Amniotic epithelial cell (primary cell): ENCODE measurements around the gene CCDC186.
A peak's percentile ranks its signal among the peaks of the same experiment; 100 is the strongest.

ENCODE experiments used
- DNase-seq: peaks from one replicate; pipeline ENCODE4 v3.0.0-alpha.2; 2010; ENCODE audit warnings: low read depth

Gene CCDC186

DNA sequence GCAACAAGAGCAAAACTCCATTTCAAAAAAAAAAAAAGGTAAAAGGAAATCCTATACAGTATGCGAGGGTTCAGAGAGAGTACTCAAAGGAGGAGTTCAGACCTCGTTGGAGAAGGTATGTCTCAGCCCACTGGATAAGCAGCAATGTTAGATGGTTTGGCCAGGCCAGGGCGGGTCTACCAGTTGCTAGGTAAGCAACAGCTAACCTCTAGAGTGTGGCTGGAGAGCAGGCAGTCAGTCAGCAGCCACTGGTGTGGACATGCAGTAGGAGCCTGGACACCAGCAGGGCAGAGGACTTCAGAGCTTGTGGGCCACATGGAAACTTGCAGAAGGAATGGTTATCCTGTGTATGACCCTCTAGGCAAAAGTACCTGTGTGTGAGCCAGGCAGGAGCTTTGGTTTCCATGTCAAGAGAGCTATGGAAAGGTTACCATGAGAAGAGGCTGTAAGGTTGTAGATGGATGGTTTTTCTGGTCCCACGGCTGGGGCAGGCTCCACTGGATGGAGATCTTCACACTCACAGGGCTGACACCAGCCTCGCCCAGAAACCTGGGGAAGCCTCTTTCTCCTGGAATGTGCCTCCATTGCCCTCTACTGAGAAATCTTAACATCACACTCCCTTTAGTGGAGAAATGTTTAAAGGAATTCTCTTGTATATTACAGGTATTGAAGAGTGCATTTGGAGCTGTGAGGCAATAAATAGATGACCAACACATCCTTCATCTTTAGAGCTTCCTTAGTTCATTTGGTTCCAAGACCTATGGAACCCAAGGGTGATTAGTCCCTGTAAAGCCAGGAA, 63.6 kb downstream of the CCDC186 start:
- DNase-seq = no peak

DNA sequence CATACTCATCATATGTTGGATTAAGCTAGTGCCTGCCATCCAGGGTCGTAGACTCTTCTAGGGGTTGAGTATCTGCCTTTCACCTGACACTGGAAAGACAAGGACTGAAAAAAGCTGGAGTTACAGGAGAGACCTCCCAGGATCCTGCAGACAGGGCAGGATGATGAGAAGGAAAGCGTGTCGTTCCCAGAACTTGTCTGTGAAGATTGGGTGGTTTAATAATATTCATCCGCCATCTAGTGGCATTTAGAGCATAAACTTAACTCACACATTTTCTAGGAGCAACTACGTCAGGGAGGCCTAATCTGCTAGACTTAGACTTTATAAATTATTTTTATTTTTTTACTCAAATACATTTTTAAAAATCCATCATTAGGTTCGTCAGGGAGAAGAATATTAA, 70.7 kb downstream of the CCDC186 start:
- peak; percentile 72 for DNase-seq

DNA sequence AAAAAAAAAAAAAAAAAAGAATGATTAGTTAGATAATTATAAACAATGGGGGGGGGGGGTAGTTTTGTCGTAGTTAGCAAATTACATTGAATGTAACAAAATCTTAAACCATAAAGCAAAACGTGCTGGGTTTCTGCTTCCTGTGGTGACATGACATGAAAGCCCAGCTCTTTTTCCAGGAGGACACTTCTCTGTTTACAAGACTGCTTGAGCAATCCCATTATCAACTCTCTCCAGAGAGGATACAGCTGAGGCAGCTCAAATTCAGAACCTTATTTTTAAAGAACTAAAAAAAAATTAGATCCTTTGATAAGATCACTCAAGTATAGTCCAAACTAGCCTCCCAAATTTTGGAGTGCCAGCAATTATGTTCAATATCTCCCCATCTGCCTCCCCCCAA, 71.7 kb downstream of the CCDC186 start:
- no peak for DNase-seq

DNA sequence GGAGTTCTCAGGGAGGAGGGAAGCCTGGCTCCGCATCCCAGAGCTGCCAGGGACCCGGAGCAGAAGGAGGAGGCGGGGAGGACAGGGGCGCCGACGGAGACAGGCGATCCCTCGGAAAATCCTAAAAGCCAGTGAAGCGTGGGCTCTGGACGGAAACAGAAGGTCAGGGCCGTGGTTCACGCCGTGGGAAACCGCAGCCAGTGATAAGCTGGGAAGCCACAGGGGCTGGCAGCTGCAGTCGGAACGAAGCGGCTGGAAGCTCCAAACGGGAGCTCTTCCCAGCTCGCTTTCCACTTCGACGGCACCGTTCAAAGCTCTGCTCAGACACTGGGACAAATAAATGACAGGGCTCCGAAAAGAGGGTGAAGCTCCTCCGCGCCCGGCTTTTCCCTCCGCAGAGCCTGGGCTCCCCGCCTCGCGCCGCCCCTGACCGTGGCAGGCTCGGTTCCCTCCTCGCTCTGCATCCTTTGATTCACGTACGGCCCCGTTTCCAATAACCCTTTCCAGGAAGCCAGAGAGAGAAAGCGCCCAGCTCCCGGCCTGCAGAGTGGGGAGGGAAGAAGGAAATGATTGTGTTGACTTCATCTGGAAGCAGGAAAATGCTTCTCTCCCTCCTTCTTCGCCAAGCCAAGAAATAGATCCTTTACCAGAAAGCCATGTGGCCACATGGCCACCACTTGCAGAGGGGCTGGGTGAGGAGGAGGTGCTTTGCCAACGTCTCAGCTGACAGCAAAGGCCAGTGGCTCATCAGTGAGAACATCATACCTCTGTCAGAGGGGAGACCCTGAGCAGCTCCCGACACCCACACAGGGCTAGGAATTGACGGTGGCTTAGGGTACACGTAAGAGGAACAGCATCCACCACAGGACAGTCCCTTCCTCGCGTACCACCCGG, 72.9 kb downstream of the CCDC186 start:
- DNase-seq = peak; percentile 66

DNA sequence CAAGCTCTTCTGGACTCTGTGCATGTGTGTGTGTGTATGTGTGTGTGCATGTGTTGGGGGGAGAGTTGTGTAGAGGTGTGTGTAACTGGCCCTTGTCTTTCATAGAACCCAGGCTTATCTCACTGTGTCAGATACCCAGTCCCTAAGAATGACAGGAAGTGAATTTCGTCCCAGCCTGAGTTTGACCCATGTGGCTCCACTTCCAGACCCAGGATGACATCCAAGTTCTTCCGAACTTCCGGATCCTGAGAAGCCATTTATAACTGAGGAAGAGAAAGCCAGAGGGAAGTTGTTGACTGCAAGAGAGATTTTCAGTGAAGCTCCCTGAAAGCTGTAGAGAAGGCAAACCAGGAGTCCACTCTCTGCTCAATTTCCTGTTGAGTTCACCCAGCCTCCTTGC, 77.1 kb downstream of the CCDC186 start:
- DNase-seq = no peak

DNA sequence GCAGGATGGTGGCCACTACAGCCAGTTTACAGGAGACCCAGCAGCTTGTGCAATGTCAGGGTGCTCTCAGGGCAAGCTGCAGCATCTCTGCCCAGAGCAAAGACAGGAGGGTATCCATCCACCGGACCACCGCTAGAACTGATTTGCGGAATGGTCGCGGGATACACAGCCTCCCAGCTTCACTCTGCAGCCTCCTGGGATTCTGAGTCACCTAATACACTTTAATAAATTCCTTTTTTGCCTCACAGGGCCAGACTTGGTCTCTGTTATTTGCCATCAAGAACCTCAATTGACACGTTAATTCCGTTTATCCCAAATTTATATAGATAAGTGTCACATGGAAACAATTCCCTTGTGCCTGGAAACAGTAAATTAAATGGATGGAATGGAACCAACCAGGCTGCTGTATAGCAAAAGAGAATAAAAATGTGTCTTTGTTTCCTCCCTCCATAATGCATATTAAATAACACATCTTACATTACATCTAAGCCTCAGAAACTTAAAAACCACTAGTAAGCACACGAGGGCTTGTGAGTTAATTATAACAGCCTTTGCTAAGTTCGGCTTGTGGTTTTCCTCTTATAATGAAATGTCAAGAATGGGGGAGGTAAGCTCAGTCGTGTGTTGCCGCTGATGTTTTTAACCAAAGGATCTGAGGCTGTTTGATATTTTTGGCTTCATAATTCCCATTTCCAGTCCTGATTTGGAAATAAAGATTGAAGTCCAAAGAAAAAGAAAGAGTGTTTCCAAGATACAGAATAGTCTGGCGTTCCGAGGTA, 78.3 kb downstream of the CCDC186 start:
- no peak for DNase-seq

DNA sequence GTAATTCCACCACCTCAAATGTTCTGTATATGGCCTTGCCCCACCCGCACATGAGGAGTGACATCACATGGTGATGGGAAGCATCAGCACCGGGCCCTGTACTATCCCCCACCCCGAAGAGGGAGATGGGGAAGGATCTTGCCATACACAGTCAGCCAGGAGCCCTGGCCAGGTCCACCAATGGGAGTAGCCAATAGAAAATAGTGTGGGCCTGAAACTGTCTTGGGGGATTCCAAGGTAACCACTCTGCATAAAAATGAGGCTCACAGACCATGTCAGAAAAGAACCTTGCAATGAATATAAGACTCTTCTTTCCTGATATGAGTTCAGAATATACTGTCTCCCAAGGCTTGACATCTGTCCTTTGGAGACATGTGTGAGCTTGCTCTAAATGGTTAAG, 79.2 kb downstream of the CCDC186 start:
- no peak for DNase-seq

DNA sequence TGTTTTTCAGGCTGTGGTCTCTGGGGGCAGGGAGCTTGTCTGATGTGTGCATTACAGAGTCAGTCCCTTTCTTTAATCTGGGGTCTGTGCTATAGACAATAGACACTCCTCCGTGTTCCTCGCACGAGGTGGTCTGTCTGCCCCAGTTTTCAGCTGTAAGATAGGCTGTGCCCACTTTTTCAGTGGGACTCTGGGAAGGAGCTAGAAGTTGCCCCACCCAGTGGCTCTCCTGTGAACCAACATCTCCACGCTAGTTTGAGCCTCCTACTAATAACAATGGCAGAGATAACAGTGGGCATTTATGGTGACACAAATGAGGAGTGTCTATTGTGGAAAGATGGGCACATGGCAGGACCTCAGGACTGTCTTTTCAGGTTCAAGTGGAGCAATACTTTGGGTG, 86.3 kb downstream of the CCDC186 start:
- DNase-seq = no peak

DNA sequence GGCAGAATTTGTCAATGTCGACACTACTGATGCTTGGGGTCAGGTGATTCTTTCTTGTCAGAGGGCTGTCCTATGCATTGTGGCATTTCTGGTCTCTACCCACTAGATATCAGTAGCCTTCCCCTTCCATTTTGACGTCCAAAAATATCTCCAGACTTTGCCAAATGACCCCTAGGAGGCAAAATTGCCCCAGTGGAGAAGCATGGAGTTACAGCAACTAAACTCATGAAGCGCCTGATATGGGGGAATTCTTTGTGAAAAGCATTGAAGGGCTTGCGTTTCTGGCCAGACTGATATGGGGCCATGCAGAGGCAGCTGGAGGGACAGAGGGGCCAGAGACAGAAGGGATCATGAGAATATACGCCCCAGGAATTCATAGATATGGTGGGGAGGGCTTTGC, 86.7 kb downstream of the CCDC186 start:
- DNase-seq = no peak

DNA sequence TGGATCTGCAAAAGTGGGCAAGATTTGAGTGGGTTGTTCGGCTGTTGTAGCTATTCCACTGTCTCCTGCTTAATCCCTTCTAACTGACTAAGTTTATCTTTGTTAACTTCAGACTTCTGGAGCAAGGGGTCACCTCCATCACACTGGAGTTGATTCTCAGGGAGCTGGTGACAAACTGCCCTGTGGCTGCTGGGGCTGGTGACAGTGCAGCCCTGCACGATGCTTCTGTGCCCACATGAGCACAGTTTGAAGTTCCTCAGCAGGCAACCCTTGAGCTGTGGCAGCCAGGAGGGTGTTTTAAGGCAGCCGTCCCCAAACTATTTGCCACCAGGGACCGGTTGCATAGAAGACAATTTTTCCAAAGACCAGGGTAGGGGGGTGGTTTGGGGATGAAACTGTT, 89.8 kb downstream of the CCDC186 start:
- DNase-seq = no peak

DNA sequence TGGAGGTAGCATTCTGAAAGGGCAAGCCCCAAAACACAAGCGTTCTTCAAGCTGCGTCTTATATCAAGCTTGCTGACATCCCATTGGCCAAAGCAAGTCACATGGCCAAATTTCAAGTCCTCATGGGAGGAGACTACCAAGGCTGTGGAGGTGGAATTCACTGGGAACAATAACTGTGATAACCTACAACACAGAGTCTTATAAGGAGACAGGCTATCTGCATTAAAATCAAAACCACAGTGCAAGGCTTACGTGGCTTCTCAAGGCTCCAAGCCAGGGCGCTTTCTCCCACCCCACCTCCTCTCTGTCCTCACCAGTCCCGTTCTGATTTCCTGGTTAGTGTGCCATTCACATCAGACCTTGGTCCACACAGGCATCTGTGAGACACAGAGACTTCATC, 91.0 kb downstream of the CCDC186 start:
- no peak for DNase-seq

DNA sequence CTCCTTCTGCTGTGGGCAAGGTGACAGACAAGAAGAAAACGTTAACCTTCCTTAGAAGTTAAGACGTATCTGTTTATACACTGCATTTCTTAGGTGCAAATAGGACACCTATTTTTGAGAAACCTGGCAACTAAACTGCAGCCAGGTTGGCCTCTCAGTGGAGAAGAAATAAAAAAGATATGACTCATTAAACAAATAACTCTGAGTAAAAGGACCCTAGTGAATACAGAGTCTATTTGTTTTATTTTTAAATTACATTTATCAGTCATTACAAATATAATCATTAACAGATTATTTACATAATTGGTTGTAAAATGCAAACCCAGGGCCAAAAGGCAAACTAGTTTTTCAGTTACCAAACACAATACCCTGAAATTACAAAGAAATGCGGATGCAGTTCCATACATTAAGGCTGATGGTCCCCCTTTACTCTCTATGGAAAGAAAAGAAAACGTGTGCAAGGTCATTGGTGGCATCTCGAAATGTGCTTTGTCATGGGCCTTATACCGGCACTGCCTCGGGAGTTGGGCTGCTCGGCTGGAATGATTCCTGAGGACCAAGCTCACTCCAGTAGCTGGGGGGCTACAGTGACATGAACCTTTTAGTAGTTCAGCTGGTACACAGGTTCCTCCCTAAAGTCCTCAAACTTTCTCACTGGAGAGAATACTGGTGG, 92.0 kb downstream of the CCDC186 start:
- DNase-seq = no peak

DNA sequence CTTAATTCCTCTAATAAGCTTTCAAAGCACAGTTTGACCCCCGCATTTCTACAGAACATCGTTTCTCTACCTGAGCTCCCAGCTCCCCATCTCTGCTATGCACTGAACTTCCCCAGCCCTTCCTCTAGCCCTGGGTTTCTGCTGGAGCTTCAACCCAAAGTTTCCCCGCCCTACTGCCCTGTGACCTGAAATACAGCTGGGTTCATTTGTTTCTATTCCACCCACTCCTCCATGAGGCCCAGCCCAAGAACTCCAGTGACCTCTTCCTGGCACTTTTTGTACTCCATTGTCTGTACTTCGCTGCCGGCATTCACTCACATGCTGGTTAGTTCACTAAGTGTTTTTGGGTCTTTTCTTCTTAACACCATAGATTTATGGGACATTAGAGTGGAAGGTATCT, 94.6 kb downstream of the CCDC186 start:
- no peak for DNase-seq

DNA sequence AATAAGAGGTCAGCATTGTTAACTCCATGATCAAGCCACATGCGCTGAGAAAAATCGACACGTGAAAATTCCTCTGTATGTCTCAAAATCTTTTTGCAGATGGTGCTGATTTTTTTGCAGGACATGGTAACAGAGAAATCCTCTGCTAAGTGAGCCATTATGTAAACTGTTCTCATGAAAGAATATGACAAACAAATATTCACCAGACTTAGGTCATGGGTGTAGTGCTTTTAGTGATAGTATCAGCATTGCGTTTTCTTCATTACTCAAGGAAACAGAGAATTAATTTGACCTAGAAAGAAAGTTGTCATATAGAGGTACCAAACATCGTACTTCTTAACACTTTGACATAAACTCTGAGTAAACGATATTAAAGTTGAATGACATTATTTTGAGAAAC, 95.7 kb downstream of the CCDC186 start:
- no peak for DNase-seq

DNA sequence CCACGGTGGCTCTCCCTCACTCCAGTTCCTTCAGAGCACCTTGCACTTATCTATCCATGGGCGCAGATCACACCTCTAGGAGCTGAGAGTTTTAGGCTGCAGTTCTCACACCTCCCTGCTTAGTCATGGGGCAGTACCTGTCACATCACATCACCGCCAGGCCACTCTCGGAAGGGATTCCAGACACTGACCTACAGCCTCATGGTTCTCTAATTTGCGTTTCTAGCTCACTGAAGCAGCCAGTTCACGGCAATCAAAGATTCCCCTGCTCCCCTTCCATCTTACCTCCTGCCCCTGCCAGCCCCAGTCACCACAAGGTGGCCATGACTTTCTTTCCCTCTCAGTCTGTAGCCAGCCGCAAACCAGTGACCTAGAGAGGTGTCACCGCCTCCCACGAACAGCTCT, 96.2 kb downstream of the CCDC186 start:
- DNase-seq = no peak

DNA sequence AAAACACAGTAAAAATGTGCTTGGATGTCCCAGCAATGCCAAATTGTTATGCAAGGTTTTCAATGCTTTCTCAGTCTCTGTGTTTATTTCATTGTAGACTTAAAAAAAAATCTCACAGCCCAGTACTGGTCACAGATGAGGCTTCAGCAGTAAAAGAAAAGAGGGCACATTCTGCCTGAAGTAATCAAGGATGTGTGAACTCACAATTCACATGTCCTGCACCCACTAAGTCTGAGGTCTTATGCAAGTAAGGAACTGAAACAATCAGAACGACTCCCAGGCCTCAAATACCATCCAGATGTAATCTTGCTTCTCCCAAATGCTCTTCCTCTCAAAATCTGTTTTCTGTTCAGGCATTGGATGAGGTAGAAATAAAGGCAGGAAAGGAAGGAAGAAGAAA, 96.7 kb downstream of the CCDC186 start:
- no peak for DNase-seq

DNA sequence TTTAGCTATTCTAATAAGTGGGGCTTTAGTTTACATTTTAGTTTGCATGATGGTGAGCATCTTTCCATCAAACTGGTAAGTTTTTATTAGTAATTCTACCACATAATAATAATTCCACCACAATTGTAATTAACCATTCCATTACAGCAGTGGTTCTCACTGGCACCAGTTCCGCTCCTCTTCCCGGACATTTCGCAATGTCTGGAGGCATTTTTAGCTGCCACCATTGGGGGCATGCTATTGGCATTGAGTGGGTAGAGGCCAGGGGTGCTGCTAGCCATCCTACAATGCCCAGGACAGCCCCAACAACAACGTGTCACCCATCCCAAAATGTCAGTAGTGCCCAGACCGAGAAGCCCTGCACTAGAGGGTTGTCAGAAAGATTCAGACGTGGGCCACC, 98.9 kb downstream of the CCDC186 start:
- DNase-seq = no peak

DNA sequence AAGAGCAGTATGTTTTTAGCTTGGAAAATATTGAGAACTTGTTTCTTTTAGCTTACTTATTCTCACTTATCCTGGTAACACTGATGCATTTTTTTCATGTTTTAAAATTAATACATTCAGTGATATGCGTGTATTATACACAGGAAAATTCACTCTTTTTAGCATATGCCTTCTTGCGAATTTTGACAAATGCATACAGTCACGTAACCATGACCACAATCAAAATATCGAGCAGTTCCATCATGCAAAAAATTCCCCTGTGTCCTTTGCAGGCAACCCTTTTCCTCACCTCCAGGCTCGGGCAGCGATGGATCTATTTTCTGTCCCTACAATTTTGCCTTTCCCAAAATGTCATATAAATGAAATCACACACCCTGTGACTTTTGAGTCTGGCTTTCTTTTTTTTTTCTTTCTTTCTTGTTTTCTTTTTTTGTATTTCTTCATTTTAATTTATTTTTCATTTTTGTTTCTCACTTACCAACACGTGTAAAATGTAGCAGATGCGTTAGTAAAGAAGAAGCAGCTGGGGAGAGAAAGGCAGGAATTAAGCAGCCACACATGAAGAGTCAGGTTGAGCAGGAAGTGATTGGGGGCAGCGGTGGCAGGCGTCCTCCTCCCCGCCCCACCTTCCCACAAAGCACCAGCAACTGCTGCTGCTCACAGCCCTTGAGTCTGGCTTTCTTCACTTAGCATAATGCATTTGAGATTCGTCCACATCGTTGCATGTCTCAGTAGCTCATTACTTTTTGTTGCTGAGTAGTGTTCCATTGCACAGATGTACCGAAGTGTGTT, 100.4 kb downstream of the CCDC186 start:
- DNase-seq = no peak

DNA sequence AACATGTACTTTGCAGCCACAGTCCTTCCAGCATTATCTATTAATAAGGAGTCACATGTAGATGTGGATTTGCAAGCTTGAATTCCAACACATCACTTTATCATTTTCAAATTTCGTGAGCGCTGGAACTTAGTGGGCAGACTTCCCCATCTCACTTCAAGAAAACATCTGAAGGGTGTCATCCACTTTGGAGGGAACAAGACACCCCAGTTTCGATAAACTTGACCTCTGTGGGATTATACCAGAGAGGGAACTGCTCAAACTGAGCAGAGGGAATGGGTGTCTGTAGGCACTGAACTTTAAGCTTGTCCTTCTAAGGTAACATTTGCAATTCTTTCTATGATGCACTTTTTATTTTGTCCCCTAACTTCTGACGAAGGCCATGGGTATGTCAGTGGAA, 102.8 kb downstream of the CCDC186 start:
- no peak for DNase-seq
